VCaP (cell line): ENCODE data around the gene DPP8.

Source experiments
- H3K27ac ChIP-seq: fragments of 450-650 bp; 2 replicates; pipeline ENCODE4 v1.5.1; 2017
- CTCF ChIP-seq: fragments of 450-650 bp; conservative IDR thresholded peaks from 2 replicates; pipeline ENCODE4 v1.5.1; 2017; ENCODE audit warnings: mild to moderate bottlenecking, moderate library complexity

Gene DPP8

DNA sequence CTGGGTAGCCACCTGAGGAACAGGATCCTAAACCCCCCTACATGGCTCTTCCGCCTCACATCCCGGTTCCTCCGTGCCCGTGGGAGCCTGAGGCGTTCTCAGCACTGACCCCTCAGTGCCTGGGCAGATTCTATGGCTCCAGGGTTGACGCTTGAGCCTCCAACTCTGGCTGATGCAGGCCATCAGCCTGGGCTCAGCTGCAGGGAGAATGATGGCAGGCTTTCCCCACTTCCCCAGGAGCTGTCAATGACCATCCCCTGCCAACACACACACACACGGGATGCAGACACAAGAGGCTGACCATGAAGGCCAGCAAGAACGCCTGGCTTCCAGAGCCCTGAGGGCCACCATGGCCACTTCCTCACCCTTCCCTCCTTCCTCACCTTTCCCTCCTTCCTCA is 123.9 kb downstream of the DPP8 start:
- H3K27ac ChIP-seq = no peak overlapping the region
- TF ChIP-seq CTCF = no peak

DNA sequence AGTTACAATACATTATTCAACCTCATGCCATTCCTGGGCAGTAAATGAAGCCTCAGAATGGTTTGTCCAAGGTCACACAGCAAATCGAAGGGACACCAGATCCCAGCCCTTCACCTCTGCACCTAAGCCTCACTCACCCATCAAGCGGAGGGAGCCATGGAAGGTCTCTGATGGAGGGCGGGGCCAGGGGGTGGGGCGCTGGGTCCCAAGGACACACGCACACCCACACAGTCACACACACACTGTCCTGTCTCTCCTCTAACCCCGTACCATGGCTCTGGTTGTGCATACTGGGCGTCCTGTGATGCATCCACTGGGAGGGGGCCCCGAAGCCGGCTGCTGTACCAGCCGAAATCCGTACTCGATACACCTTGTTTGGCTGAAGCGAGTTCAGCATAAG is 124.4 kb downstream of the DPP8 start:
- no peak for TF ChIP-seq CTCF

More for the DNA sequence above, 124.4 kb downstream of the DPP8 start:
- H3K27ac ChIP-seq = no peak overlapping the region
